NCI-H1417 treated with DMSO at 0.1 percent for 48 hours (cell line): Measurements from ENCODE around the gene DYNLL1.
"Not testable (repeated sequence)": the region's sequence is repeated elsewhere in the genome, so short reads cannot be mapped to it uniquely, and the experiment has no call there.

ENCODE experiments used
- DNase-seq: peaks from one replicate; lab custom pipeline; 2025; lab: John Stamatoyannopoulos, UW

Gene DYNLL1

GRCh38 chr12:120515496-120515895 lies 19.6 kb downstream of the DYNLL1 start:
- no peak for DNase-seq

GRCh38 chr12:120519324-120519723 lies 23.4 kb downstream of the DYNLL1 start:
- DNase-seq: not testable (repeated sequence)

- DNase-seq: no peak
These were observed 26.7 kb downstream of the DYNLL1 start for GRCh38 chr12:120522568-120522967.

- DNase-seq: peak; percentile 68
These were observed 33.1 kb downstream of the DYNLL1 start, which contains the start of gene COQ5 for GRCh38 chr12:120528861-120529525. COQ5 (minus strand) TSS chr12:120529158; CDS start chr12:120529141, 17 bp downstream.

GRCh38 chr12:120529641-120530417 lies 33.9 kb downstream of the DYNLL1 start:
- peak; percentile 78 for DNase-seq

- DNase-seq: not testable (repeated sequence)
These were observed 34.5 kb downstream of the DYNLL1 start for GRCh38 chr12:120530418-120530761.

- no peak for DNase-seq
These were observed 36.9 kb downstream of the DYNLL1 start for GRCh38 chr12:120532701-120533238.

GRCh38 chr12:120534203-120534702 lies 38.3 kb downstream of the DYNLL1 start, which contains the start of gene RNF10:
RNF10 (plus strand) TSS chr12:120534356; CDS start chr12:120534812, 456 bp downstream.
- DNase-seq: peak; percentile 85

GRCh38 chr12:120534703-120535655 lies 39.1 kb downstream of the DYNLL1 start:
- DNase-seq: no peak

GRCh38 chr12:120536064-120536791 lies 40.3 kb downstream of the DYNLL1 start:
- DNase-seq: no peak

- no peak for DNase-seq
These were observed 41.9 kb downstream of the DYNLL1 start for GRCh38 chr12:120537856-120538220.

GRCh38 chr12:120538281-120539156 lies 42.6 kb downstream of the DYNLL1 start:
- no peak for DNase-seq

GRCh38 chr12:120539303-120539702 lies 43.4 kb downstream of the DYNLL1 start:
- no peak for DNase-seq

GRCh38 chr12:120540445-120540844 lies 44.5 kb downstream of the DYNLL1 start:
- DNase-seq: no peak

GRCh38 chr12:120542166-120542565 lies 46.3 kb downstream of the DYNLL1 start:
- no peak for DNase-seq

GRCh38 chr12:120544691-120545090 lies 48.8 kb downstream of the DYNLL1 start:
- no peak for DNase-seq

GRCh38 chr12:120546050-120546386 lies 50.1 kb downstream of the DYNLL1 start:
- no peak for DNase-seq
